ENCODE data around the gene ARHGEF39.

The ARHGEF39 gene, protein sequence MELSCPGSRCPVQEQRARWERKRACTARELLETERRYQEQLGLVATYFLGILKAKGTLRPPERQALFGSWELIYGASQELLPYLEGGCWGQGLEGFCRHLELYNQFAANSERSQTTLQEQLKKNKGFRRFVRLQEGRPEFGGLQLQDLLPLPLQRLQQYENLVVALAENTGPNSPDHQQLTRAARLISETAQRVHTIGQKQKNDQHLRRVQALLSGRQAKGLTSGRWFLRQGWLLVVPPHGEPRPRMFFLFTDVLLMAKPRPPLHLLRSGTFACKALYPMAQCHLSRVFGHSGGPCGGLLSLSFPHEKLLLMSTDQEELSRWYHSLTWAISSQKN

DNA sequence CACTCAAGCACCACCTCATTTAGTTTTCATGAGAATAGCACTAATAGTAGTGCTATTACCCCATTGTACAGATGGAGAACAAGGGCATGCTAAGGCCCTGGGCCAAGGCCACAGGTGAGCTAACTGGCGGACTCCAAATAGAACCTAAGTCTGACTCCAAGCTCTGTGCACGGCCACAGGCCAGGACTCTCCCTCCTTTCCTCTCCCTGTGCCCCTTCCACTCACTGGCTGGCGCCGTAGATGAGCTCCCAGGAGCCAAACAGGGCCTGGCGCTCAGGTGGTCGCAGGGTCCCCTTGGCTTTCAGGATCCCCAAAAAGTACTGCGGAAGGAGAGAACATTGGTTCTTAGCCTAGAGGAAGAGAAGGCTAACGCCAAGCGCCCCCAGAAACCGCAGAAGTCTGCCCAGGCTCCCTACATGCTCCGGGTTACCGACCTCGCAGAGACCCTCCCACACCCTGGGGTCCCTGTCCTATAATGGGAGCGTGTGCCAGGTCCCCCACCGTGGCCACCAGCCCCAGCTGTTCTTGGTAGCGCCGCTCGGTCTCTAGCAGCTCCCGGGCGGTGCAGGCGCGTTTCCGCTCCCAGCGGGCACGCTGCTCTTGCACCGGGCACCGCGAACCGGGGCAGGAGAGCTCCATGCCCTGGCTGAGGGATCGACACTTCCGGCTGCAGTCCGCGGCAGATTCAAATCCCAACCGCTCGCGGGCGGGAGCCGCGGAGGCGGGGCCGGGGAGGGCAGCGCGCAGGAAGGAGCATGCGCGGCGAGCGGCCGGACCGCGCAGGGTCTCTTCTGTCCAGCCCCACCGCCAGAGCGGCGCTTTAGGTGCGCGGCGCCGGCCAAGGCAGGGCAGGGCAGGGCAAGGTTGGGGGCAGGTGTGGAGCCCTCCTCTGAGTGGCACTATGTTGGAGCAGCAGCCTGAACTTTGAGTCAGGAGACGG lies at the start of gene ARHGEF39:
TSS of gene ARHGEF39 (minus strand) at position 665 of the 940 bp plus-strand sequence. CDS start at position 639, 26 bp downstream.
- peak in 1 of 2 experiments; percentile 38 for DNase-seq

DNA sequence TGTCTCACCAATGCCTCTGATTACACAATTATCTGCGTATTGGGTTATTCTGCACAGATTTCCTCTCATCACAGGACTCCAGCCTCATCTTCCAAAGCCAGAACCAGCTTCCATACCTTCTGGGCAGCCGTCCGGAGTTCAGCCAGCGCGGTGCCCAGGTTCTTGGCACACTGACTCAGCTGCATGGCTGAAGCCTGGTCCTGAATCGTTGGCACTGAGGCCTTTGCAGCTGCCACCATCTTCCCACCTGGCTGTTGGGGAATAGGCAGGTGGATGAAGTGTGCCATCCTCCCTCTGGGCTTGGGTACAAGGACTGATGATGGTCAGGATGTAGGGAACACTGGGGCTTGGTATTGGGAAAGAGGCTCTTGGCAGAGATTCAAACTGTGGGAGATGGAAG lies 49.1 kb upstream of the ARHGEF39 start:
- DNase-seq, result no peak

DNA sequence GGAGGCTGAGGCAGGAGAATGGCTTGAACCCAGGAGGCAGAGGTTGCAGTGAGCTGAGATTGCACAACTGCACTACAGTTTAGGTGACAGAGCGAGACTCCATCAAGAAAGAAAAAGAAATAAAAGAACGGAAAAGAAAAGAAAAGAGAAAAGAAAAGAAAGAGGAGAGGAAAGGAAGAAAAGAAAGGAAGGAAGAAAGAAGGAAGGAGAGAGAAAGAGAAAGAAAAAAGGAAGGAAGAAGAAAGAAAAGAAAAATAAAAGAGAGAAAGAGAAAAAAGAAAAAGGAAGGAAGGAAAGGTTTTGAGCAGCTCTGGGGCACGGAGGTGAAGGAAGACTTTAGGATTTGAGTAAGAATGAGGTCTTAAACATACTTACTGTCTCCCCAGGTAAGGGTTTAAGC lies 48.6 kb upstream of the ARHGEF39 start:
- no peak for DNase-seq

GRCh38 chr9:35712762-35713400 lies 47.9 kb upstream of the ARHGEF39 start:
- no peak for DNase-seq

GRCh38 chr9:35711501-35712428 lies 46.8 kb upstream of the ARHGEF39 start:
- DNase-seq, result no peak

DNA sequence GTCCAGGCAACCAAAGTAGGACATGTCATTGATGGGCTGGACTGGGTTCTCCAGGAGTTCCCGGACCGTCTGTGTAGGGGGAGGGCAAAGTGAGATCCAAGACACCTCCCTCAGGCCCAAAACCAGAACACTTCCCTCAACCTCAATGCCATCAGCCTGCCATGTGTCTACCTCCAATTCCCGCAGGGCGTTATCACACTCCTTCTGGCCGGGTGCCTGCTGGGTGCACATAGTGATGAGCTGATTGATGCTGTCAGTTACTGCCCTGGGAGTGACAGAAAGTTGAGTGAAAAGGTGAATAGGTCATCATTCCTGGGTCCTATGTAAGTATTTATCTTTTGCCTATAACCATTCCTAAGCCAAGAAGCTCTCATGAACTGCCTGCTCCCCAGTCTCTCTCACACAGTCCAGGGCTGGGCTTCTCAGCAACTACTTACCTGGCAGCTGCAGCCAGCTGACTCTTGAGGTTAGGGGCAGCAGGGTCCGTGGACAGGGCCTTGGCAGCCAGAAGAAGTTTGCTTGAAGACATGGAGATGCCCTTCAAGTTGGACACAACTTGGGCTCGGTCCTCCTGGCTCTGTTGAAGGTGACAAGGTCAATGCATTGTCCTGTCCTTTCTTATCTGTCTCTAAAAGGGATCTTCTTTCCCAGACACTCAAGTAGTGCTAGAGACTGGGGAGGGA lies 46.0 kb upstream of the ARHGEF39 start:
- no peak for DNase-seq

DNA sequence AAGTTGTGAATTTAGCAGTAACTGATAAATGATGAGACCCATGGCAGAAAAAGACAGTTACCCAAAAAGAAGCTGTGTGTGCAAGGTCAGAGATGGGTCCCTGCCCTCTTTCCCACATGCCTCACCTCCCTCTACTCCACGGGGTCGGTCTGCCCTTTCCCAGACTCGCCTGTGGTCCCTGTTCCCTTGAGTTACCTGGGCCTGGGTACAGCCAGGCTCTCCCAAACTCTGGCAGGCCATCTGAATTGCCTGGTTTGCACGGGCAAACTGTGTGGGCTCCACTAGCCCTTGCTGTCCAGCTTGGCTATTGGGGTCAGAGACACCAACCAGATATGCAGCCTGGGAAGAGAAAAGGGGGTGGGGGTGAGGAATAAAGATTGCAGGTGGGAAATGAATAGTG lies 43.2 kb upstream of the ARHGEF39 start:
- DNase-seq, result no peak

GRCh38 chr9:35706951-35707350 lies 42.0 kb upstream of the ARHGEF39 start:
- no peak for DNase-seq

DNA sequence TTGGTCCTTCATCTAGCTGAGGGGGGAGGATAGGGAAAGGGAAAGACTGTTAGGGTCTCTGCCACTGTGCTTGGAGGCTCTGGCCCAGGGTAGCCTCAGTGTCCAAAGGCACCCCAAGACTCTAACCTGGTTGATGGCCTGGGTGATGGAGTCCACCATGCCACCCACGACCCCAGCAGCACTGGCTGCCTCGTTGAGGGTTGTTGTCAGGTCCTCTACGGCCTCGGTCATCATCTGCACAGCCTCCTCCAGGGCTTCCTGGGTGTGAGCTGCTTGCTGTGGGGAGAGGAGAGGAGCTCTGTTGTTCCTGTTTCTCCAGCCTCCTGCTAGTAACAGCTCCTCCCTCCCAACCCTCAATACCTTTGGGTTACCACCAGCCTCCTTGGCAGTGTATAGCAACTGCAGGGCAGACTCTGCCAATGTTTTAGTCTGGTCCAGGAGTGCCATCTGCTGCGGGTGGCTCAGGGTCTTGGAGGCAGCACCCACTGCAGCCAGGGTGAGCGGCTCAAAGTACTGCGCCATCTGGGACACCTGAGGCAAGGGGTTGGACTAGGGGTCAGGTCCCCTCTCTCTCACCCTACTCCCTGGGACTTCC lies 40.9 kb upstream of the ARHGEF39 start:
- DNase-seq, result peak; percentile 48 to 73

- DNase-seq, result no peak
These were observed 40.4 kb upstream of the ARHGEF39 start for GRCh38 chr9:35705372-35705771.

DNA sequence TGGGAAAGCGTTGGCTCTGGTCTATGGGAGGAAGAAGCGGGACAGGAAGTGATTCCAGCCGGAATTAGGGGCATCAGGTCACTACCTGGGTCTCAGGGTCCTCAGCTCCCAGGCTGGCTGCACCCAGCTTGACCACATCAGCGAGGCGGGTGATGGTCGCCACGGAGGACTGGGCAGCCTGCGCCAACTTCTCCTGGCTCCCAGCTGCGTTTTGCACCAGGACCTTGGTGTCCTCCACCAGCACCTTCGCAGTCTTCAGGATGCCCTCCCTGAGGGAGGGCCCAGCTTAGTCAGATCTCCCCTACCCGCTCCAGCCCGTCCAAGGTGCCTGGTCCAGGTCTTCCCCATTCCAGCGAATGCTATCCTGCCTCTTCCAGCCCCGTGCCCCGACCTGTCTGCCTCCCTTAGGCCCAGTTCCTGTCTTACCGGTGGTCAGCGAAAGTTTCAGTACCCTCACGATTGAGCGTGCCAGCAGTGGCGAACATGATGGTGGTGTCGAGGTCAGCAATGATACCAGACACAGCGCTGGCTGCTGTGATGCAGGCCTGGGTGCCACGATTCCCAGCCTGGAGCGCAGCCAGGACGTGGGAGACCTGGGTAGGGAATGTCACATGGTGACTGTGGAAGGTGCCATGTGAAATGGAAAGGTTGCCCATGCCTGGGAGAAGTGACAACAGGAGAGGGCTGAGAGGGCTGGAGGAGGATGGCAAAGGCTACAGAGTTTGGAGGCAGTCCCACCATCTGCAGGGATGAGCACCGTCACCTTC lies 39.1 kb upstream of the ARHGEF39 start:
- no peak for DNase-seq

- DNase-seq, result no peak
These were observed 37.7 kb upstream of the ARHGEF39 start for GRCh38 chr9:35702696-35703095.

DNA sequence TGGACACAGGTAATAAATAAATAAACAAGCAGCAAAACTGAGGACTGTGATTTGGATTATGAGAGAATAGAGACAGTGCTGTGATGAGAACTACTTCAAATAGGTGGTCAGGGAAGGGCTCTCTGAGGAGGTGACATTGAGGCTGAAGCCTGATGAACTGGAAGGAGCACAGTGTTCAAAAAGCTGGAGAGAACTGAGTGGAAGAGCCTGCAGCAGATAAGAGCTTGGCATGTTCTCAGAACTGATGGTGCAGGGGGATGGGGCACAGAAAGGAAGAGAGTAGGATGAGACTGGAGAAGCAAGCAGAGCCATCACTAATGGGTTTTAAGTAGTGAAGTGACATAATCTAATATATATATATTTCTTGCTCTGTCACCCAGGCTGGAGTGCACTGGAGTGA lies 35.9 kb upstream of the ARHGEF39 start:
- no peak for DNase-seq

GRCh38 chr9:35700031-35700430 lies 35.0 kb upstream of the ARHGEF39 start:
- DNase-seq, result no peak

- no peak for DNase-seq
These were observed 33.2 kb upstream of the ARHGEF39 start for GRCh38 chr9:35698231-35698630.

DNA sequence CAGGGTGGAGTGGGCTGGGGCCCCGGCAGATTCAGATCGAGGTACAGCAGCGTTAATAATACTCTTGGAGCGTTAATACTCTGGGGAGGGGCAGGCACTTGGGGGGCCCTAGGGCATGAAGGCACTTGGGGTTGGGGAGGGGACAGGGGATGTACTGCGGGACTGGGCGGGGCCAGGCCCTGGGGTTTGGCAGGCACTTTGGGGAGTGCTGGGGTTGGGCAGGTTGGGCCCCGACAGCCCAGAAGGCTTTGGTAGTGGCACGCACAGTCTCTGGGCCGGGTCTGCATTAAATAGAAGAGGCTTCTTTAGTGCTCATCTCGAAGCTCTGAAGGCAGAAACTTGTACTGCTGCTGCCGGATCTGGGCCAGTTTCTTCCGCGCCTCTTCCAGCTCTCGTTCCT lies 32.5 kb upstream of the ARHGEF39 start:
- no peak for DNase-seq

DNA sequence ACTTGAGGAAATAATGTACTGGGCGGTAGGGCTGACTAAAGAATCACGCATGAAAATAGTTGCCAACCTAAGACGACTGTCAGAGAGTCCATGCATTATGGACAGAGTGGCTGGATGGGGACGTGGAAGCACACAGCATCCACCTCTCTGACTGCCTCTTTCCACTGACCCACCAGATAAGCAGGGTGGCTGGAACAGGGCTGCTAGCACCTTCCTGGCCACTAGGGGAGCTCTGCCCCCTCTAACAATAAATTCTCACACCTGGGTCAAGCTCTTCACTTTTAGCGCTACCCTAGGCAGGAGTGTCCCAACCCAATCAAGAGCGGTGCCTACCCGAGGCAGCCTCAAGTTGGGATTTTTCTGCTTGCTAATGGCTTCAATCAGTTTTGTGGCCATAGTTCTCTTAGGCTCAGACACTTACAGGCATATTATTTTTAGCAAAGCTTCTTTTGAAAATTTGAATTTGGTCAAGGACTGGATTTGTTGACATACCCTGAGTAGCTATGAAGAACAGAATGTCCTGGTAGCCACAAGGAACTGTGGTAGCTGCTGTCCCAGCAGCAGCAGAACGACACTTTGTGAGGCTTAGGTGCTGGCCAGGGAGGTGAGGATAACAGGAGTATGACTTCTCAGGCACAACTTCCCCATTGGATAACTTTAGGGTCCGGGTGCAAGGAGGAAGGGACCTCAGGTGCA lies 31.7 kb upstream of the ARHGEF39 start:
- peak in 1 of 2 experiments; percentile 39 for DNase-seq

GRCh38 chr9:35695943-35696401 lies 31.0 kb upstream of the ARHGEF39 start:
- no peak for DNase-seq

- DNase-seq, result no peak
These were observed 26.8 kb upstream of the ARHGEF39 start for GRCh38 chr9:35691757-35692301.

DNA sequence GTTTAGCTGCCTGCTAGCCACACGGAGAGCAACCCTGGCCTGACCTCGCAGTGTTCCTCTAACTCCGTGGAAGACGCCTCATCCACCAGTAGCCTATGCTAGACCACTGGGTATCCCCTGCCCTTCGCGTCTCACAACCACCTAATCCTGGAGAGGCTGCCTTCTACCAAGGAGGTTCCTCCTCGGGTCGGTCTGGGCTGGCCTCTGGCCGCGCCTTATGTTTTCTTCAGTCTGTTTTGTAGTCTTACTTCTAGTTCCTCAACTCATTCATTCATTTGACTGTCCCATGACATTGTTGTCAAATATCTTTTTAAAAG lies 26.3 kb upstream of the ARHGEF39 start:
- DNase-seq, result no peak
